AG04449 (cell line): ENCODE data around the gene RSPH1.

Experiments
- CTCF ChIA-PET: fragments of 350-600 bp; formaldehyde crosslinking; extraction: SDS; loops from one replicate; lab custom pipeline; 2021; ENCODE audit warnings: antibody characterized with exemption; lab: Yijun Ruan, JAX
- POLR2A ChIA-PET: fragments of 400-600, 350-600 bp; formaldehyde crosslinking; extraction: SDS; loops from one replicate; lab custom pipeline; 2020; ENCODE audit warnings: antibody characterized with exemption, inconsistent platforms; lab: Yijun Ruan, JAX
- DNase-seq: peaks from one replicate; pipeline ENCODE4 v3.0.0-alpha.2; 2010; ENCODE audit warnings: low read depth, low spot score
- H3K4me3 ChIP-seq: 2 replicates; pipeline ENCODE4 v1.5.1; 2011; ENCODE audit warnings: low read depth, mild to moderate bottlenecking, control low read depth, low read length
- TF ChIP-seq, protein P1 (sequence below): IDR thresholded peaks from one replicate; pipeline ENCODE4 v1.5.1; 2011; ENCODE audit warnings: mild to moderate bottlenecking, moderate library complexity, low read length, control low read depth, inconsistent platforms; ENCODE audit not compliant: insufficient read depth; ENCODE audit errors: missing control alignments

Gene RSPH1

DNA sequence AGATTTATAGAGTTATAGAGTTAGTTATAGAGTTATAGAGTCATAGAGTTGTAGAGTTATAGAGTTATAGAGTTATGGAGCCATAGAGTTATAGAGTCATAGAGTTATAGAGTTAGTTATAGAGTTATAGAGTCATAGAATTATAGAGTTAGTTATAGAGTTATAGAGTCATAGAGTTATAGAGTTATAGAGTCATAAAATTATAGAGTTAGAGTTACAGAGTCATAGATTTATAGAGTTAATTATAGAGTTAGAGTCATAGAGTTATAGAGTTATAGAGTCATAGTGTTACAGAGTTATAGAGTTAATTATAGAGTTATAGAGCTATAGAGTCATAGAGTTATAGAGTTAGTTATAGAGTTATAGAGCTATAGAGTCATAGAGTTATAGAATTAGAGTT, 60.2 kb downstream of the RSPH1 start:
- ChIA-PET CTCF (no interaction called here), POLR2A (no interaction called here)
- TF ChIP-seq, protein P1, sequence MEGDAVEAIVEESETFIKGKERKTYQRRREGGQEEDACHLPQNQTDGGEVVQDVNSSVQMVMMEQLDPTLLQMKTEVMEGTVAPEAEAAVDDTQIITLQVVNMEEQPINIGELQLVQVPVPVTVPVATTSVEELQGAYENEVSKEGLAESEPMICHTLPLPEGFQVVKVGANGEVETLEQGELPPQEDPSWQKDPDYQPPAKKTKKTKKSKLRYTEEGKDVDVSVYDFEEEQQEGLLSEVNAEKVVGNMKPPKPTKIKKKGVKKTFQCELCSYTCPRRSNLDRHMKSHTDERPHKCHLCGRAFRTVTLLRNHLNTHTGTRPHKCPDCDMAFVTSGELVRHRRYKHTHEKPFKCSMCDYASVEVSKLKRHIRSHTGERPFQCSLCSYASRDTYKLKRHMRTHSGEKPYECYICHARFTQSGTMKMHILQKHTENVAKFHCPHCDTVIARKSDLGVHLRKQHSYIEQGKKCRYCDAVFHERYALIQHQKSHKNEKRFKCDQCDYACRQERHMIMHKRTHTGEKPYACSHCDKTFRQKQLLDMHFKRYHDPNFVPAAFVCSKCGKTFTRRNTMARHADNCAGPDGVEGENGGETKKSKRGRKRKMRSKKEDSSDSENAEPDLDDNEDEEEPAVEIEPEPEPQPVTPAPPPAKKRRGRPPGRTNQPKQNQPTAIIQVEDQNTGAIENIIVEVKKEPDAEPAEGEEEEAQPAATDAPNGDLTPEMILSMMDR, result no peak
- DNase-seq, result no peak
- no peak overlapping the region for H3K4me3 ChIP-seq

DNA sequence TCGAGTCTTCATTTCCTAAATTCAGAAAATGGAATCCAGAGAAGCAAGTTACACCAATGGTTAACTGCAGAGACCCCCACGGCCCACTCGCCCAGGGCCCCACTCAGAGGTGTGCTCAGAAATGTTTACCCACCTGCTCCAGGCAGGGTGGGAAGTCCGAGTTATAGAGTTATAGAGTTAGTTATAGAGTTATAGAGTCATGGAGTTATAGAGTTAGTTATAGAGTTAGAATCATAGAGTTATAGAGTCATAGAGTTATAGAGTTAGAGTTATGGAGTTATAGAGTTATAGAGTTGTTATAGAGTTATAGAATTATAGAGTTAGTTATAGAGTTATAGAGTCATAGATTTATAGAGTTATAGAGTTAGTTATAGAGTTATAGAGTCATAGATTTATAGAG, 60.6 kb downstream of the RSPH1 start:
- ChIA-PET POLR2A (no interaction called here), CTCF (no interaction called here)
- no peak overlapping the region for H3K4me3 ChIP-seq
- TF ChIP-seq, protein P1, result no peak
- no peak for DNase-seq

DNA sequence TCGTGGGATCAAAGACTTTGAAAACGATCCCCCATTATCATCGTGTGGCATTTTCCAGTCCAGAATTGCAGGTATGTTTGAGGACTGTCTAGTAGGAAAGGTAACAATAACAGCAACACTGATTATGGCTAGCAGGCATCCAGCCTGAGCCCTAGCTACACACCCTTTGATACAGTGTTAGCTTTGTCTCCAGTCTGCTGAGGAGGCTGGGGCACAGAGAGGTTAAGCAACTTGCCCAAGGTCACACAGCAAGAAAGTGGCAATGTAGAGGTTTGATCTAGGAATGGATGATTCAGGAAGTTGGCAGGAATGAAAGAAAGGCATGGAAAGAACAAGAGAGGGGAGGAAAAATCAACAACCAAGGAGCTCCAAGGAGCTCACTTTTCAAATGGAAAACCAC, 61.1 kb downstream of the RSPH1 start:
- CTCF ChIA-PET, result no interaction called here
- H3K4me3 ChIP-seq, result no peak overlapping the region
- POLR2A ChIA-PET, result no interaction called here

DNA sequence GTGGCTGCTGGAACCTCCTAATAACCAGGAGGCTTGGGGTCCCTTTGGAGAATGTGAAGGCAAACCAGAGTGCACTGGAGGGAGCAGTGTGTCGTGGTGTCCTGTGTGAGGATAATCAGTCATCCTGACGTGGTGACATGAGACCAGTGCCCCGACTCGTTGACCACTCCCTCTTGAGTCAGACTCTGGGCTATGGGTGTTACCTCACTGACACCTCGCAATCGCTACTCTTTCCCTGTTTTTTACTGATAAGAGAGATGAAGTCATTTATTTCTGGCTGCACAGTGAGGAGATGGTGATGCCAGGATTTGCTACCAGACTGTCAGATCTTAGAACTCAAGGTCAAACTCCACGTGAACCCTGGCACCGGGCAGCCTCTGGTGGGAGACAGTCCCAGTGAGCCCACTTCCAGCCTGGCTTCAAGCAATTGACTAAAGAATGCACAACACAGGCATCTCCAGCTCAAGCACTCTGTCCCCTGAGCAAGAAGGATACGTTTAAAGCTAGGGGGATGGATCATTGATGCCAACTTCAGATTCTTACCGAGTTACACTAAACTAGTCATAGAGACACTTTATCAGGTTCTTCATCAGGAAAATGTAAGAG, 62.0 kb downstream of the RSPH1 start:
- POLR2A ChIA-PET, result no interaction called here
- no peak for DNase-seq
- H3K4me3 ChIP-seq, result no peak overlapping the region
- TF ChIP-seq, protein P1, result no peak
- CTCF ChIA-PET, result no interaction called here

More for the DNA sequence above, 61.1 kb downstream of the RSPH1 start:
- no peak for DNase-seq
- TF ChIP-seq, protein P1, result no peak

DNA sequence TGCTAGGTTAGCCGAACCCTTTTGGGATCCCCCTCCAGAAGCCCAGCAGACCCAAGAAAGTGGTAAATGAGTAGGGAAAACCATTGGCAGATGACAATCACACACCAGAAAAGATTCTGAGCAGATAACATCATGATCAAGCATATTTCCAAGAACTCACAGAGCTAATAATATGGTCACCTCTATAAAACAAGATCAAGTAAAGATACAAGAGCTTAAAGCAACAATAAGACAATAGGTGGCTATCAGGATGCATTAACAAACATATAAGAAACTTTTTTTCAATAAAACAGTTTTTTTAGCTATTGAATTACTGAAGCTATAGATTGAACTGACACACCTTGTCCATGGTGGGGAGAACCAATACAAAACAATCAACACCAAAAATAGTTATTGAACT, 63.3 kb downstream of the RSPH1 start:
- TF ChIP-seq, protein P1, result no peak
- ChIA-PET CTCF (no interaction called here), POLR2A (no interaction called here)
- no peak overlapping the region for H3K4me3 ChIP-seq
- no peak for DNase-seq

DNA sequence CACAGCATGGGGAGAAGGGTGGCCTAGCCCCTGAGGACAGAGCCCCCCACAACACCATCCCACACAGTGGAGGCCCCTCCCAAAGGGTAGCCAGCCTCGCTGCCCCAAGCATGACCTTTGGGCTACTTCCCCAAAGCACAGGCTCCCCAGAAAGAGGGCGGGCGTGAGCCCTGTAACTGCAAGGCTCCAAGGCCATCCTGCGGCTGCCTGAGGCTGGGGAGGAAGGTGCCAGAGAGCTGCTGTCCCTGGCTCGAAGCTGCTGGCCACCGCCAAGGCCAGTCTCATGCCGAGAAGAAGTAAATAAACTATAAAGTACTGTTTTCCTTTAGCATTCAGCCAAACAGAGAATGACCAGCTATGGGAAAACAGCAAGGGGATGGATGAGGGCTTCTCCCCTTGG, 64.8 kb downstream of the RSPH1 start:
- no peak for DNase-seq
- CTCF ChIA-PET, result no interaction called here
- no peak overlapping the region for H3K4me3 ChIP-seq
- TF ChIP-seq, protein P1, result no peak
- POLR2A ChIA-PET, result no interaction called here
